WTC11 (cell line): ENCODE results near the gene LDAH. TPM values are rescaled to one million over a fixed set of nuclear protein-coding genes. Genes with fewer than 3 reads are reported as not detected.

Experiments used
- ATAC-seq: fragments of 200-7000 bp; cut with Tn5 transposase; 2 replicates; pipeline ENCODE4 v1.10.0; 2021; ENCODE audit warnings: mild to moderate bottlenecking, moderate library complexity
- CTCF ChIA-PET: fragments of 300-600 bp; sonication (Branson Sonifier 250); formaldehyde crosslinking; loops from one replicate; lab custom pipeline; 2021; ENCODE audit warnings: antibody characterized with exemption; lab: Charles Lee
- POLR2A ChIA-PET: fragments of 350-600 bp; sonication (Branson Sonifier 250); formaldehyde crosslinking; loops from one replicate; lab custom pipeline; 2021; ENCODE audit warnings: antibody characterized with exemption; lab: Charles Lee
- DNase-seq: peaks from one replicate; pipeline ENCODE4 v3.0.0; 2021; ENCODE audit warnings: low spot score
- H3K27ac Mint-ChIP-seq: 2 replicates; pipeline ENCODE4 v1.8.0; 2021; ENCODE audit warnings: mixed read lengths
- H3K27me3 Mint-ChIP-seq: 2 replicates; pipeline ENCODE4 v1.8.0; 2021; ENCODE audit warnings: low read depth, mild to moderate bottlenecking, moderate library complexity, mixed read lengths
- H3K36me3 Mint-ChIP-seq: 2 replicates; pipeline ENCODE4 v1.8.0; 2021; ENCODE audit warnings: mixed read lengths
- H3K4me1 Mint-ChIP-seq: 2 replicates; pipeline ENCODE4 v1.8.0; 2022; ENCODE audit warnings: mixed read lengths
- H3K4me3 Mint-ChIP-seq: 2 replicates; pipeline ENCODE4 v1.8.0; 2021; ENCODE audit warnings: mild to moderate bottlenecking, moderate library complexity, mixed read lengths
- H3K9me3 Mint-ChIP-seq: 2 replicates; pipeline ENCODE4 v1.8.0; 2021; ENCODE audit warnings: mixed read lengths
- ATF1 ChIP-seq: sonication (generic); formaldehyde crosslinking; IDR thresholded peaks from 2 replicates; pipeline ENCODE4 v1.8.1; 2023; ENCODE audit warnings: mild to moderate bottlenecking, moderate library complexity, missing genetic modification reagents
- ATF6 ChIP-seq: sonication (generic); formaldehyde crosslinking; IDR thresholded peaks from 2 replicates; pipeline ENCODE4 v1.8.1; 2023; ENCODE audit warnings: mild to moderate bottlenecking, missing genetic modification reagents
- CBFB ChIP-seq: sonication (generic); formaldehyde crosslinking; IDR thresholded peaks from 2 replicates; pipeline ENCODE4 v1.8.1; 2022; ENCODE audit warnings: mild to moderate bottlenecking, low read depth, missing genetic modification reagents
- CDX4 ChIP-seq: fragments of 250-450 bp; sonication (Bioruptor Pico); IDR thresholded peaks from 2 replicates; pipeline ENCODE4 v1.9.0; 2021; ENCODE audit warnings: moderate library complexity, mild to moderate bottlenecking, inconsistent platforms, borderline replicate concordance
- ETV6 ChIP-seq: sonication (generic); formaldehyde crosslinking; IDR thresholded peaks from 2 replicates; pipeline ENCODE4 v1.8.1; 2022; ENCODE audit warnings: mild to moderate bottlenecking, missing genetic modification reagents
- FOXJ3 ChIP-seq: sonication (generic); formaldehyde crosslinking; IDR thresholded peaks from 2 replicates; pipeline ENCODE4 v1.9.0; 2021; ENCODE audit warnings: missing genetic modification reagents, mild to moderate bottlenecking, borderline replicate concordance
- IRF2 ChIP-seq: sonication (generic); formaldehyde crosslinking; IDR thresholded peaks from 2 replicates; pipeline ENCODE4 v1.8.0; 2022; ENCODE audit warnings: low read depth, missing genetic modification reagents, borderline replicate concordance
- MAX ChIP-seq: sonication (generic); formaldehyde crosslinking; IDR thresholded peaks from 2 replicates; pipeline ENCODE4 v1.8.0; 2022; ENCODE audit warnings: mild to moderate bottlenecking, missing genetic modification reagents
- MLX ChIP-seq: sonication (generic); formaldehyde crosslinking; IDR thresholded peaks from 2 replicates; pipeline ENCODE4 v1.8.1; 2023; ENCODE audit warnings: mild to moderate bottlenecking, missing genetic modification reagents, moderate library complexity
- MXD4 ChIP-seq: fragments of 250-450 bp; sonication (Bioruptor Pico); IDR thresholded peaks from 2 replicates; pipeline ENCODE4 v1.8.0; 2021; ENCODE audit warnings: mild to moderate bottlenecking, moderate library complexity, borderline replicate concordance
- NFE2L1 ChIP-seq: sonication (generic); formaldehyde crosslinking; IDR thresholded peaks from 2 replicates; pipeline ENCODE4 v1.8.1; 2023; ENCODE audit warnings: missing genetic modification reagents
- NFYB ChIP-seq: sonication (generic); formaldehyde crosslinking; conservative IDR thresholded peaks from 2 replicates; pipeline ENCODE4 v1.8.0; 2022; ENCODE audit warnings: low read depth, missing genetic modification reagents
- NR2C2 ChIP-seq: sonication (generic); formaldehyde crosslinking; IDR thresholded peaks from 2 replicates; pipeline ENCODE4 v1.8.0; 2022; ENCODE audit warnings: mild to moderate bottlenecking, missing genetic modification reagents
- NR3C1 ChIP-seq: sonication (generic); formaldehyde crosslinking; conservative IDR thresholded peaks from 2 replicates; pipeline ENCODE4 v1.8.1; 2023; ENCODE audit warnings: low read depth, mild to moderate bottlenecking, missing genetic modification reagents
- SP1 ChIP-seq: sonication (generic); formaldehyde crosslinking; conservative IDR thresholded peaks from 2 replicates; pipeline ENCODE4 v1.8.1; 2022; ENCODE audit warnings: missing genetic modification reagents
- TEAD1 ChIP-seq: sonication (generic); formaldehyde crosslinking; IDR thresholded peaks from 2 replicates; pipeline ENCODE4 v1.8.0; 2022; ENCODE audit warnings: mild to moderate bottlenecking, missing genetic modification reagents
- TP53 ChIP-seq: sonication (generic); formaldehyde crosslinking; IDR thresholded peaks from 2 replicates; pipeline ENCODE4 v1.8.1; 2023; ENCODE audit warnings: mild to moderate bottlenecking, missing genetic modification reagents
- ZNF138 ChIP-seq: sonication (generic); formaldehyde crosslinking; conservative IDR thresholded peaks from 2 replicates; pipeline ENCODE4 v1.8.1; 2022; ENCODE audit warnings: mild to moderate bottlenecking, moderate library complexity, missing genetic modification reagents
- ZNF263 ChIP-seq: sonication (generic); formaldehyde crosslinking; IDR thresholded peaks from 2 replicates; pipeline ENCODE4 v1.8.1; 2022; ENCODE audit warnings: low read depth, mild to moderate bottlenecking, moderate library complexity, missing genetic modification reagents
- ZNF416 ChIP-seq: fragments of 250-450 bp; sonication (Bioruptor Pico); IDR thresholded peaks from 2 replicates; pipeline ENCODE4 v1.9.0; 2021; ENCODE audit warnings: mild to moderate bottlenecking, inconsistent platforms
- ZNF425 ChIP-seq: fragments of 250-450 bp; sonication (Bioruptor Pico); conservative IDR thresholded peaks from 2 replicates; pipeline ENCODE4 v1.9.0; 2021; ENCODE audit warnings: mild to moderate bottlenecking
- ZNF512 ChIP-seq: sonication (generic); formaldehyde crosslinking; IDR thresholded peaks from 2 replicates; pipeline ENCODE4 v1.8.1; 2022; ENCODE audit warnings: missing genetic modification reagents, borderline replicate concordance
- ZSCAN18 ChIP-seq: fragments of 250-450 bp; sonication (Bioruptor Pico); IDR thresholded peaks from 2 replicates; pipeline ENCODE4 v2.1.2; 2022; ENCODE audit warnings: mild to moderate bottlenecking, moderate library complexity
- total RNA-seq: library from RNA; stranded (reverse); gene quantifications from 3 replicates; pipeline ENCODE4 v1.2.3, GENCODE V29; 2021

Gene LDAH
- total RNA-seq, 1 experiment from 2014 or later: 20.5 TPM

GRCh38 chr2:20635113-20635510, 187.8 kb downstream of the LDAH start:
- TF ChIP-seq NR3C1 (CRISPR knock-in tag): no peak
- no peak for TF ChIP-seq ZSCAN18 (CRISPR knock-in tag)
- no peak for TF ChIP-seq MLX (CRISPR knock-in tag)
- no peak for TF ChIP-seq ZNF425 (CRISPR knock-in tag)
- no peak for TF ChIP-seq TP53
- TF ChIP-seq SP1 (CRISPR knock-in tag): no peak
- TF ChIP-seq TEAD1 (CRISPR knock-in tag): no peak
- TF ChIP-seq MXD4 (CRISPR knock-in tag): no peak
- no peak for TF ChIP-seq ZNF138 (CRISPR knock-in tag)
- no peak for TF ChIP-seq ATF1
- TF ChIP-seq NFE2L1 (CRISPR knock-in tag): no peak
- TF ChIP-seq CDX4: no peak
- ChIA-PET POLR2A (interaction anchor here (4.2 kb wide), 1 partner anchor 188 kb away, joined by 42 read pairs; the partner anchor contains the start of gene RHOB), CTCF (interaction anchor here (0.7 to 6.2 kb wide), 19 partner anchors 10 to 257 kb away, joined by 3 to 118 read pairs (median 6); partner anchors contain the start of genes HS1BP3 and RHOB)
- Mint-ChIP-seq H3K4me1 (peaks cover 33% of the 10 kb centered on the region), H3K27ac (no peak overlapping the region), H3K27me3 (no peaks in the 10 kb centered on the region), H3K9me3 (no peaks in the 10 kb centered on the region), H3K36me3 (no peaks in the 10 kb centered on the region), H3K4me3 (no peak overlapping the region)
- no peak for ATAC-seq
- DNase-seq: no peak

GRCh38 chr2:20634507-20635112, 188.3 kb downstream of the LDAH start:
- ChIA-PET POLR2A (interaction anchor here (4.2 kb wide), 1 partner anchor 187 kb away, joined by 42 read pairs; the partner anchor contains the start of gene RHOB), CTCF (interaction anchor here (0.7 to 6.2 kb wide), 18 partner anchors 8 to 256 kb away, joined by 3 to 118 read pairs (median 10); partner anchors contain the start of genes HS1BP3 and RHOB)
- ATAC-seq (no peak), DNase-seq (no peak)
- Mint-ChIP-seq H3K4me3 (no peak overlapping the region), H3K36me3 (no peaks in the 10 kb centered on the region), H3K9me3 (no peaks in the 10 kb centered on the region), H3K27me3 (no peaks in the 10 kb centered on the region), H3K4me1 (peaks cover 33% of the 10 kb centered on the region), H3K27ac (no peak overlapping the region)
- TF ChIP-seq FOXJ3 (no peak), NFYB (no peak), ETV6 (CRISPR knock-in tag) (no peak), ZNF512 (CRISPR knock-in tag) (no peak), ZNF138 (CRISPR knock-in tag) (no peak), ZNF263 (CRISPR knock-in tag) (no peak), CBFB (CRISPR knock-in tag) (no peak), ZNF416 (CRISPR knock-in tag) (no peak), IRF2 (CRISPR knock-in tag) (no peak), ATF6 (CRISPR knock-in tag) (no peak), MAX (CRISPR knock-in tag) (no peak), NR2C2 (CRISPR knock-in tag) (no peak)
